IMR-90 (cell line): Measurements from ENCODE around the gene TOR4A. TPM values are rescaled to one million over a fixed set of nuclear protein-coding genes. Genes with fewer than 3 reads are reported as not detected.

Experiments used
- ATAC-seq: fragments of 200-7000 bp; cut with Tn5 transposase; 2 replicates; pipeline ENCODE4 v1.9.1; 2020; ENCODE audit warnings: low read depth, mild to moderate bottlenecking, moderate library complexity
- BruUV-seq: library from RNA; stranded (reverse); fragments of 400-500 nt; replicated peaks from 2 replicates; lab custom pipeline; 2021; lab: Mats Ljungman, UMichigan
- CTCF ChIA-PET: fragments of 300-600 bp; formaldehyde crosslinking; extraction: SDS; loops from one replicate; lab custom pipeline; 2021; ENCODE audit warnings: antibody characterized with exemption; lab: Yijun Ruan, JAX
- POLR2A ChIA-PET: fragments of 300-600 bp; sonication (Branson Sonifier 250); formaldehyde crosslinking; loops from one replicate; lab custom pipeline; 2022; ENCODE audit warnings: antibody characterized with exemption; ENCODE audit not compliant: unreplicated experiment; lab: Charles Lee
- DNase-seq: peaks from one replicate; pipeline ENCODE4 v3.0.0; 2013
- H2AFZ ChIP-seq: replicated peaks from 2 replicates; pipeline ENCODE3; 2013; ENCODE audit warnings: low read length, mild to moderate bottlenecking; ENCODE audit not compliant: poor library complexity
- H2AK5ac ChIP-seq: 2 replicates; pipeline ENCODE4 v1.6.1; 2013; ENCODE audit warnings: low read depth, low read length, inconsistent platforms
- H2AK9ac ChIP-seq: replicated peaks from 2 replicates; pipeline ENCODE3; 2013; ENCODE audit warnings: mild to moderate bottlenecking, low read depth, low read length, moderate library complexity; ENCODE audit not compliant: poor library complexity
- H2BK120ac ChIP-seq: 2 replicates; pipeline ENCODE4 v1.6.1; 2013; ENCODE audit warnings: low read depth, low read length, inconsistent platforms
- H2BK15ac ChIP-seq: 3 replicates; pipeline ENCODE4 v1.6.1; 2013; ENCODE audit warnings: low read depth, low read length, inconsistent platforms
- H2BK20ac ChIP-seq: 2 replicates; pipeline ENCODE4 v1.6.1; 2013; ENCODE audit warnings: low read depth, mild to moderate bottlenecking, inconsistent platforms, low read length, moderate library complexity
- H2BK5ac ChIP-seq: 2 replicates; pipeline ENCODE4 v1.6.1; 2013; ENCODE audit warnings: mild to moderate bottlenecking, low read depth, low read length, inconsistent platforms; ENCODE audit not compliant: poor library complexity, severe bottlenecking
- H3K14ac ChIP-seq: replicated peaks from 2 replicates; pipeline ENCODE4 v1.6.1; 2013; ENCODE audit warnings: low read depth, low read length, inconsistent platforms
- H3K18ac ChIP-seq: 2 replicates; pipeline ENCODE4 v1.6.1; 2013; ENCODE audit warnings: low read depth, low read length, control low read depth
- H3K23ac ChIP-seq: 2 replicates; pipeline ENCODE4 v1.6.1; 2013; ENCODE audit warnings: low read depth, low read length, inconsistent platforms
- H3K27ac ChIP-seq: 2 replicates; pipeline ENCODE4 v1.5.1; 2013; ENCODE audit warnings: mild to moderate bottlenecking, control low read depth, low read length; ENCODE audit not compliant: insufficient read depth
- H3K27me3 ChIP-seq: 2 replicates; pipeline ENCODE4 v1.6.1; 2013; ENCODE audit warnings: low read length; ENCODE audit not compliant: control insufficient read depth, insufficient read depth
- H3K36me3 ChIP-seq: 2 replicates; pipeline ENCODE4 v1.6.1; 2013; ENCODE audit warnings: low read length, mixed read lengths; ENCODE audit not compliant: control insufficient read depth, insufficient read depth
- H3K4ac ChIP-seq: 2 replicates; pipeline ENCODE4 v1.6.1; 2013; ENCODE audit warnings: low read depth, low read length, inconsistent platforms
- H3K4me1 ChIP-seq: 2 replicates; pipeline ENCODE4 v1.6.1; 2013; ENCODE audit warnings: low read length, mixed read lengths; ENCODE audit not compliant: control insufficient read depth, insufficient read depth
- H3K4me2 ChIP-seq: 2 replicates; pipeline ENCODE4 v1.6.1; 2013; ENCODE audit warnings: low read depth, mild to moderate bottlenecking, control low read depth, low read length, moderate library complexity
- H3K4me3 ChIP-seq: 2 replicates; pipeline ENCODE4 v1.5.1; 2013; ENCODE audit warnings: low read depth, mild to moderate bottlenecking, control low read depth, low read length, moderate library complexity; ENCODE audit not compliant: insufficient read depth
- H3K56ac ChIP-seq: 2 replicates; pipeline ENCODE4 v1.6.1; 2013; ENCODE audit warnings: low read length, inconsistent platforms; ENCODE audit not compliant: insufficient read depth; ENCODE audit errors: extremely low read depth
- H3K79me1 ChIP-seq, 2 experiments: 2 replicates each; pipeline ENCODE4 v1.6.1; 2013; ENCODE audit warnings: low read length in 2 of 2, inconsistent platforms in 1 of 2, low read depth in 1 of 2
- H3K9ac ChIP-seq: 2 replicates; pipeline ENCODE4 v1.6.1; 2013; ENCODE audit warnings: low read depth, low read length, control low read depth
- H3K9me1 ChIP-seq: 2 replicates; pipeline ENCODE4 v1.6.1; 2013; ENCODE audit warnings: low read length, inconsistent platforms; ENCODE audit not compliant: insufficient read depth
- H3K9me3 ChIP-seq: 2 replicates; pipeline ENCODE4 v1.6.1; 2013; ENCODE audit warnings: low read length; ENCODE audit not compliant: control insufficient read depth, insufficient read depth
- H4K20me1 ChIP-seq: 2 replicates; pipeline ENCODE4 v1.6.1; 2013; ENCODE audit warnings: low read length, inconsistent platforms; ENCODE audit not compliant: insufficient read depth
- H4K5ac ChIP-seq: 2 replicates; pipeline ENCODE4 v1.6.1; 2013; ENCODE audit warnings: mild to moderate bottlenecking, low read depth, low read length, control low read depth
- H4K8ac ChIP-seq, 2 experiments: 2 replicates each; pipeline ENCODE4 v1.6.1; 2013; ENCODE audit warnings: low read depth in 2 of 2, low read length in 2 of 2, control low read depth in 1 of 2, inconsistent platforms in 1 of 2
- H4K91ac ChIP-seq: 2 replicates; pipeline ENCODE4 v1.6.1; 2013; ENCODE audit warnings: low read depth, low read length, inconsistent platforms; ENCODE audit not compliant: insufficient read depth
- BHLHE40 ChIP-seq: fragments of 150-350 bp; IDR thresholded peaks from 2 replicates; pipeline ENCODE4 v1.6.1; 2016; ENCODE audit warnings: mild to moderate bottlenecking, low read depth, low read length
- CEBPB ChIP-seq: IDR thresholded peaks from 2 replicates; pipeline ENCODE4 v1.6.1; 2012; ENCODE audit warnings: low read depth, low read length, improper control_type of control experiment
- CHD1 ChIP-seq: IDR thresholded peaks from 2 replicates; pipeline ENCODE4 v1.6.1; 2012; ENCODE audit warnings: low read depth, low read length, improper control_type of control experiment
- CTCF ChIP-seq: conservative IDR thresholded peaks from 2 replicates; pipeline ENCODE4 v1.5.1; 2012; ENCODE audit warnings: mild to moderate bottlenecking, low read depth, low read length, improper control_type of control experiment
- ELK1 ChIP-seq: fragments of 150-350 bp; IDR thresholded peaks from 2 replicates; pipeline ENCODE4 v1.6.1; 2016; ENCODE audit warnings: low read depth, mild to moderate bottlenecking, low read length, moderate library complexity, borderline replicate concordance
- FOS ChIP-seq: fragments of 150-350 bp; IDR thresholded peaks from 2 replicates; pipeline ENCODE4 v1.6.1; 2016; ENCODE audit warnings: low read depth, low read length
- MAFK ChIP-seq: IDR thresholded peaks from 2 replicates; pipeline ENCODE4 v1.6.1; 2012; ENCODE audit warnings: low read depth, low read length, improper control_type of control experiment
- MXI1 ChIP-seq: IDR thresholded peaks from 2 replicates; pipeline ENCODE4 v1.6.1; 2012; ENCODE audit warnings: low read depth, mild to moderate bottlenecking, low read length, moderate library complexity, borderline replicate concordance
- NFE2L2 ChIP-seq: fragments of 150-350 bp; IDR thresholded peaks from 2 replicates; pipeline ENCODE4 v1.6.1; 2016; ENCODE audit warnings: low read depth, mild to moderate bottlenecking, low read length
- RAD21 ChIP-seq: IDR thresholded peaks from 2 replicates; pipeline ENCODE4 v1.6.1; 2012; ENCODE audit warnings: low read length, improper control_type of control experiment
- RCOR1 ChIP-seq: IDR thresholded peaks from 2 replicates; pipeline ENCODE4 v1.6.1; 2012; ENCODE audit warnings: mild to moderate bottlenecking, low read length, improper control_type of control experiment; ENCODE audit not compliant: insufficient replicate concordance
- RFX5 ChIP-seq: IDR thresholded peaks from 2 replicates; pipeline ENCODE4 v1.8.0; 2012; ENCODE audit warnings: low read depth, mild to moderate bottlenecking, low read length, moderate library complexity
- SMC3 ChIP-seq: fragments of 150-350 bp; IDR thresholded peaks from 2 replicates; pipeline ENCODE4 v1.6.1; 2016; ENCODE audit warnings: low read depth, mild to moderate bottlenecking, antibody characterized with exemption, low read length, moderate library complexity
- WGBS, 2 experiments: methylation state at CpG; one replicate each; pipeline versions ENCODE4 v1.1.5 to v1.1.7; 2013; ENCODE audit warnings: missing lambda C conversion rate in 2 of 2; ENCODE audit not compliant: insufficient read length in 1 of 2; ENCODE audit errors: extremely low coverage in 2 of 2; 5-methylcytosine and 5-hydroxymethylcytosine counted together
- dilution Hi-C: fragments of 300-500 bp; cut with HindIII; formaldehyde crosslinking; loops from one replicate; pipeline ENCODE4 v1.14.3; 2018; ENCODE audit warnings: low sequenced_read_pairs; ENCODE audit not compliant: unreplicated experiment
- in situ Hi-C: fragments of 300-500 bp; cut with MboI; formaldehyde crosslinking; loops from 3 replicates; pipeline ENCODE4 v1.14.3; 2019; ENCODE audit warnings: low sequenced_read_pairs, inconsistent platforms, mixed read lengths
- intact Hi-C: fragments of 100-400 bp; cut with micrococcal nuclease; formaldehyde crosslinking; loops from 2 replicates; pipeline ENCODE4 v1.10.0; 2022
- polyA plus RNA-seq, 3 experiments: library from polyadenylated mRNA; depleted of rRNA; stranded (reverse); fragments of >200 nt; gene quantifications; 2 replicates each; pipeline ENCODE4 v1.2.3, GENCODE V29; 2012; ENCODE audit warnings: low replicate concordance in 1 of 3
- total RNA-seq: library from RNA; depleted of rRNA; stranded (reverse); fragments of >200 nt; gene quantifications from 2 replicates; pipeline ENCODE4 v1.2.3, GENCODE V29; 2012
- TF ChIP-seq, protein P1 (sequence below): fragments of 150-350 bp; IDR thresholded peaks from 2 replicates; pipeline ENCODE4 v1.6.1; 2017; ENCODE audit warnings: mild to moderate bottlenecking, antibody characterized with exemption, low read length, low read depth

TOR4A gene
- total and polyA plus RNA-seq, 2 of the 4 experiments (the other 2 are of a cell fraction) = 9.7 to 22.9 TPM

GRCh38 chr9:137299203-137299565 lies 21.7 kb downstream of the TOR4A start:
- no peak overlapping the region for H3K4ac ChIP-seq
- H3K4me2 ChIP-seq = no peak overlapping the region
- H2BK5ac ChIP-seq = no peak overlapping the region
- dilution Hi-C loops = no loop called here
- no peak overlapping the region for H3K4me3 ChIP-seq
- H2BK20ac ChIP-seq = no peak overlapping the region
- H2AFZ ChIP-seq = no peak overlapping the region
- no peak overlapping the region for H4K8ac ChIP-seq
- intact Hi-C loops = no loop called here
- in situ Hi-C loops = no loop called here
- no peaks in the 10 kb centered on the region for H3K79me1 ChIP-seq
- H3K27ac ChIP-seq = no peak overlapping the region
- H2BK120ac ChIP-seq = no peak overlapping the region
- no peak for TF ChIP-seq CEBPB
- no peak for TF ChIP-seq MAFK
- TF ChIP-seq BHLHE40 = no peak
- TF ChIP-seq, protein P1, sequence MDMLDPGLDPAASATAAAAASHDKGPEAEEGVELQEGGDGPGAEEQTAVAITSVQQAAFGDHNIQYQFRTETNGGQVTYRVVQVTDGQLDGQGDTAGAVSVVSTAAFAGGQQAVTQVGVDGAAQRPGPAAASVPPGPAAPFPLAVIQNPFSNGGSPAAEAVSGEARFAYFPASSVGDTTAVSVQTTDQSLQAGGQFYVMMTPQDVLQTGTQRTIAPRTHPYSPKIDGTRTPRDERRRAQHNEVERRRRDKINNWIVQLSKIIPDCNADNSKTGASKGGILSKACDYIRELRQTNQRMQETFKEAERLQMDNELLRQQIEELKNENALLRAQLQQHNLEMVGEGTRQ = no peak
- no peak for TF ChIP-seq CHD1
- TF ChIP-seq RFX5 = no peak
- TF ChIP-seq MXI1 = no peak
- TF ChIP-seq RCOR1 = no peak
- no peak for TF ChIP-seq SMC3
- TF ChIP-seq CTCF = no peak
- no peak for TF ChIP-seq RAD21
- no peak for TF ChIP-seq ELK1
- no peak for TF ChIP-seq FOS
- no peak for TF ChIP-seq NFE2L2
- no peak overlapping the region for H2BK15ac ChIP-seq
- H3K36me3 ChIP-seq = no peaks in the 10 kb centered on the region
- DNase-seq (no peak), ATAC-seq (no peak)
- H3K14ac ChIP-seq = no peak overlapping the region
- no peak overlapping the region for H4K5ac ChIP-seq
- no TSS peak for BruUV-seq
- no peak overlapping the region for H3K9ac ChIP-seq
- 57% methylated on average over 6 of the region's 10 CpGs; no CpG with 5 or more reads in 1 of the 2 experiments for WGBS, 2 experiments
- CTCF ChIA-PET = no interaction called here
- H4K20me1 ChIP-seq = peaks cover 4% of the 10 kb centered on the region; the same call in 1 of the 2 replicates
- peaks cover 3% of the 10 kb centered on the region for H3K4me1 ChIP-seq
- H3K9me1 ChIP-seq = no peaks in the 10 kb centered on the region
- peaks cover 33% of the 10 kb centered on the region for H3K27me3 ChIP-seq
- no peak overlapping the region for H3K18ac ChIP-seq
- no peak overlapping the region for H2AK5ac ChIP-seq
- H3K9me3 ChIP-seq = peaks cover 3% of the 10 kb centered on the region; the same call in 1 of the 2 replicates
- H2AK9ac ChIP-seq = no peak overlapping the region
- POLR2A ChIA-PET = no interaction called here
- no peak overlapping the region for H3K23ac ChIP-seq
- no peak overlapping the region for H4K91ac ChIP-seq
- no peak overlapping the region for H3K56ac ChIP-seq
